ENCODE data around the gene C1orf210.

The C1orf210 gene

DNA sequence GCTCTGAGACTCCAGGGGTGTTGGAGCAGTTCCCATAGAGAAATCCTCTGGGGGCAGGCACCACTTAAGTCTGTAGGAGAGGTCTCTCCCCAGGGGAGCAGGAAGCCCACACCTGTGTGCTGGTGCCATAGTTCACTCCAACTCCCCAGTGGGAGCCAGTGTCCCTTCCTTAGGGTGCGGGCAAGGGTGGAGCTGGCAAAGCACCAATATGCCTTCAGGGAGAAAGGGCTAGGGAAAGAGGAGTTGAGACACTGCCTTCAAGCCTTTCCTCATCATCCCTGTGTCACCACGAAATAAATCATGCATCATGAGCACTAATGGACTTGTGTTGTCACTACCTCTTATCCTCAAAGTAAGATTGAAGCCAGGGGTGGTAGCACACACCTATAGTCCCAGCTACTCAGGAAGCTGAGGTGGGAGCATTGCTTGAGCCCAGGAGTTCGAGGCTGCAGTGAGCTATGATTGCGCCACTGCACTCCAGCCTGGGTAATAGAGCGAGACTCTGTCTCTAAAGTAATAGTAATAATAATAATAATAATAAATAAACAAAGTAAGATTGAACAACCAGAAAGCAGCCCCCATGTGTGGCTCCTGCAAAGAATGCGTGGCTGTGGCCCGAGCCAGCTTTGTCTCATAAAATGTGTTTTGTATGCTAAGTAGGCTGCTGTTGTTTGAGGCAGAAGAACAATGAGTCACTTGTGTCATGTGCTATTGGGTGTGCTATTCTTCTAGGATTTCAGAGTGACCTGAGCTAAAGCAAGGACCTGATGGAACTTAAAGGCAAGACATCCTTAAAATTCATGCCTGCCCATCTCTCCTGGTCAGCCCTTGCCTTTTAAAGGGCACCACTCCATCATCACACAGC, 8.7 kb upstream of the C1orf210 start:
- no peak for DNase-seq (ENCODE audit: low spot score)

DNA sequence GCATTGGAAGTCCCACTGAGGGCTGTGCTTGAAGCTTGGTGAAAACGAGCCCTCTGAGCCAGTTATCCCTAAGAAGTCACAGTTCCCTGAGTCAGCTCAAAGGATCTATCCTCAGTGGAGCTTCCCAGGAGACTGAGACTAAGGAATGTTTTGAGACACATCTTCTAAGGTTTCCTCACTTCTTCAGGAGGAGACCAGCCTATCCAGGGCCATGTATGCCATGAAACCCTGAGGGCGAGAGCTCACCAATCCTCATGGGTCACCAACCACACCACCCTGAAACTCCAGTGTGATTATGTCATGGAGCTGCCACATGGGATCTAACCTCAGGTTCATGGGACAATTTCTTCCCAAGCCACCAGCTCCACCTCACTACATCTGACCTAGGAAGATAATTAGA, 7.8 kb upstream of the C1orf210 start:
- no peak for DNase-seq (ENCODE audit: low spot score)

DNA sequence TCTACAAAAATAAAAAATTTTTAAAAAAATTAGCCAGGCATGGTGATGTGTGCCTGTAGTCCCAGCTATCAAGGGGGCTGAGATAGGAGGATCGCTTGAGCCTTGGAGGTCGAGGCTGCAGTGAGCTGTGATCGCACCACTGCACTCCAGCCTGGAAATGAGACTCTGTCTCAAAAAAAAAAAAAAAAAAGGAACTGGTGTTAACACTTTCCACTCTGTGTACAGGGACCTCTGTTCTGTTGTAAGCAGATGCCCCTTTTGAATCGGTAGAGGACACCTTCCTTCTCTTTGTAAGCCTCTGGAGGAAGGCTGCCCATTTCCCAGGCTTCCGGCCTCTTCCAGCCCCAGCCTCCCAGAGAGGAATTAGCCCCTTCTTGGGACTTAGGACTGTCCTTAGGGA, 7.3 kb upstream of the C1orf210 start:
- no peak for DNase-seq (ENCODE audit: low spot score)

- DNase-seq (ENCODE audit: low spot score): no peak
Measured at GRCh38 chr1:43292216-43292615, 6.8 kb upstream of the C1orf210 start.

- DNase-seq (ENCODE audit: low spot score): no peak
Measured at GRCh38 chr1:43288785-43289706, 3.7 kb upstream of the C1orf210 start.

GRCh38 chr1:43288058-43288784, 2.8 kb upstream of the C1orf210 start:
- DNase-seq (ENCODE audit: low spot score): no peak

DNA sequence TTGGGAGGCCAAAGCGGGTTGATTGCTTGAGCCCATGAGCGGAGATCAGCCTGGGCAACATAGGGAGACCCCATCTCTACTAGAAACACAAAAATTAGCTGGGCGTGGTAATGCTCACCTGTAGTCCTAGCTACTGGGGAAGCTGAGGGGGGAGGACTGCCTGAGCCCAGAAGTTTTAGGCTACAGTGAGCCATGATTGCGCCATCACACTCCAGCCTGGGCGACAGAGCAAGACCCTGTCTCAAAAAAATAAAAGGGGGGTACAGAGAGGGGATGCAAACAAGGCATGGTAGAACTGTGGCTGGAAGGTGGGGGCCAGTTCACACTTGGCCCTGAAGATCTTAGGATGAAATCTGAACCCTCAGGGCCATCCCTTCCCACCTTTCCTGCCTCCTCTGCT, 1.2 kb upstream of the C1orf210 start:
- no peak for DNase-seq (ENCODE audit: low spot score)

GRCh38 chr1:43286115-43286514, 734 bp upstream of the C1orf210 start:
- no peak for DNase-seq (ENCODE audit: low spot score)

DNA sequence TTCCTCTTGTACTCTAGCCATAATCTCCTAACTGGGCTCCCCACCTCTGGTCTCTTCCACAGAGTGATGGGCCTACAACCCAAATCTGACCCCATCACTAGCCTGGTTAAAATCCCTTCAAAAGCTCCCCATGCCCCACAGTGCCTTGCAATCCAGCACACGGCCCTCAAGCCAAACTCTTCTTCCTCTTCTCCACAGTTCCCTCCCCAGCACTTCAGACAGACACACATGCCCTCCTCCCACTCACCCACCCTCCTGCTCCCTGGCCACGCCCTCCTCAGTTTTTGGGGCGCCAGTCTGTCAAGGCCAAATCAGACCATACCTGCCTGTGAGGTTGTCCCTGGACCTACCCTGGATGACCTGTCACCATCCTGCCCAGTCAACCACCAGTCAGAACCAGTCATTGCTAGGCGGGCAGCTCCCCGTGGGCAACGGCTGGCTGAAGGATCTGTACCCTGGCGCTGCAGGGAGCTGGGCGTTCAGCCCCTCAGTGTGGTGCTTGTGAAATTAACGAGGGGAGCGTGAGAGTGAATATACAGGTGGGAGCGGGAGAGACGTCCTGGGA, 753 bp downstream of the C1orf210 start:
- no peak for DNase-seq (ENCODE audit: low spot score)

DNA sequence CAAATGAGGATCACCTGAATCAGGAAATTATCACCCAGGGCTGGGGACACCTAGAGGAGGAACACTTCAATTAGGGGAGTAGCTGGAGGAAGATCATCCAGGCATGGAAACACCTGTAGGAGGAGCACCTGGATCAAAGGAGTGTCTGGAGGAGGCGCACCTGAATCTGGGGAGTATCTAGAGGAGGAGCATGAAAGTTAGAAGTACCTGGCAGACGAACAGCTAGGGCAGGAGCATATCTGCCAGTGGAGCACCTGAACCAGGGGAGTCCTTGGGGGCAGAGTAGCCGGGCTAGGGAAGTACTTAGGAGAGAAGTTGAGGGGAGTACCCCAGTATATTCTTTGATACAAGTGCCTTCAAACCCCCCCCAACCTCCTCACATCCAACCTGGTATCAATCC, 1.3 kb downstream of the C1orf210 start:
- DNase-seq (ENCODE audit: low spot score): no peak

DNA sequence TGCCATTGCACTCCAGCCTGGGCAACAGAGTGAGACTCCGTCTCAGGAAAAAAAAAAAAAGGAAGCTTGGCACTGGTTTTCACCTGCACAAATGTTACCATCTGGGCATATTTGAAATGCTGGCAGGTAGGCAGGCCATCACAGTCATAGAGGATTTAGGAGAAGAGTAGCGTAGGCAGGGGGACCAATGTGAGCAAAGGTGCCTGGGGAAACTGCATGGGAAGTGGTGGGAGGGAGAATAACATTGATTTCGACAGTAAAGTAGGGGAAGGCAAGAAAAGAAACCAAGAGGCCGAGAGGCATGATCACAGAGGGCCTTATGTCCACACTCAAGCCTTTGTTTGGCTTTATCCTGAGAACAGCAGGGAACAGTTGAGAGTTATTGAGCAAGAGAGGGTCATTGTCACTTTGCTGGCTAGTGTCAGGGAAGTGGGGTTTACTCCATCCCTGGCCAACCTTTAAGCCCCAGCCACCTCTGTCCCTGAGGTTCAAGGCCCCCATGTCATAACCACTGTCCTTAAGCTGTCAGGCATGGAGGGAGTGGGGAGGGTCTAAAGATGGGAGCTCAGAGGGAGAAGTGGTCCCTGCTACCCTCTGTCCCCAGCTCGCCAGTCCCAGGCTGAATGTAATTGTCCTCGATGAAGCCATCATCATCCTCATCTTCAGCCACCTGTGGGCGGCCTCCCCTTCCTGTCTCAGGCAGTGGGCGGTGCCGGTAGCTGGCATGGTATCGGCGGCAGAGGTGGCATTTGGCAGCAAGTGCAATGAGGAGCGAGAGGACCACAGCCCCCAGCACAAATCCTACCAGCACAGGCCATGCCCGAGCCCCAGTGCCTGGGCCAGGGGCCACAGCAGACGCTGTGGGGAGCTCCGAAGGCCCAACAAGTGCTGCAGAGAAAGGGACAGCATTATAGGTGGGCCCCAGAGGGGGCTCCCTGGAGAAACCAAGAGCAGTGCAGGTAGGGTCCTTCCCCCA, 2.9 kb downstream of the C1orf210 start:
- DNase-seq (ENCODE audit: low spot score): peak; percentile 60

GRCh38 chr1:43280692-43281091, 4.7 kb downstream of the C1orf210 start:
- DNase-seq (ENCODE audit: low spot score): no peak

DNA sequence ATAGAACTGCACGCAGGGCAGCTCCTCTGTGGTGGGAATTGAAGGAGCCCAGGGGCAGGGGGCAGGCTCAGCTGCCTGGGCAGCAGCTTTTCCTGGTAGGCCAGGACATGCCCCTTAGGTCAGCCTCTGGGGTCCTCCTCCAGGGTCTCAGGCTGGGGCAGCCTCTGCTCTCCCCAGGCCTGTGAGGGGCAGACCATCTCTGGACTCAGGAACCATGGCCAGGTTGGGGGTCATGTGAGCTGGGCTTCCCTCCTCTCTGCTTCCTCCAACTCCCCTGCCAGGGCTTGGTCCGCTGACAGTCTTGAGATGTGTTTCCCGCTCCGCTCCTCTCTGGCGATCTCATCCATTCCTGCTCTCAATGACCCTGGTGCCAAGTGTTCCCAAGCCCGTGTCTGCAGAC, 5.7 kb downstream of the C1orf210 start:
- no peak for DNase-seq (ENCODE audit: low spot score)

- DNase-seq (ENCODE audit: low spot score): no peak
Measured at GRCh38 chr1:43279161-43279560, 6.2 kb downstream of the C1orf210 start.

- DNase-seq (ENCODE audit: low spot score): no peak
Measured at GRCh38 chr1:43277116-43277876, 8.1 kb downstream of the C1orf210 start.

GRCh38 chr1:43276673-43277072, 8.7 kb downstream of the C1orf210 start:
- peak; percentile 65 for DNase-seq (ENCODE audit: low spot score)

DNA sequence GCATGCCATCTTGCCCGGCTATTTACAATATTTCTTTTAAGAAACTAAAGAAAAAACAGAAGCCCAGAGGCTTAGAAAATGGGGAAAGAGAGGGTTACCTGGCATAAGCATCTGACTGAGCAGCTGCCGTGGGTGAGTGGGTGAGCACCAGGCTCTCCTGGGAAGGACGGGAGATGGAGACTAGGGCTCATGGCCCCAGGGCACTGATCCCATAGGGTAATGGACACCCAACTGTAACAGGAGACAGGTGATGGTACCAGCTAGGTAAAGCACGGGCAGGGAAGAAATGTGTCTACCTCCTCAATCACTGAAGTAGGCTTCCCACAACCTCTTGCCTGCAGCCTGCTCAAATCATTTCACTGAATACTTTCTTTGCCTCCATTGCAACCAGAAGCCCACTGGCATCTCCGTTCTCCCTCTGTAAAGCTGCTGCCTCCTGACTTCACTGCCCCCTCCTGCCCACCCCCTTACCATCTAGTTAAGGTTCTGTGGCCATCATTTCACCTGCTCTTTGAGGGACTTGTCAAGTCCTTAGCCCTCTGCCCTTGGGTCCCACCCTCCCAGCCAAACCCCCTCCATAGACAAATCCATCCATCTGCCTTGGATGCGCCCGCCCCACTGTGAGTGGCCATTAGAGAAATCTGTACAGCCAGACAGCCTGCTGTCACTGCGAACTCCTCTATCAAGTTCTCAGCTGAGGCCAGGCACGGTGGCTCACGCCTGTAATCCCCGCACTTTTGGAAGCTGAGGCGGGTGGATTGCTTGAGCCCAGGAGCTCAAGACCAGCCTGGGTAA, 9.4 kb downstream of the C1orf210 start:
- DNase-seq (ENCODE audit: low spot score): no peak

DNA sequence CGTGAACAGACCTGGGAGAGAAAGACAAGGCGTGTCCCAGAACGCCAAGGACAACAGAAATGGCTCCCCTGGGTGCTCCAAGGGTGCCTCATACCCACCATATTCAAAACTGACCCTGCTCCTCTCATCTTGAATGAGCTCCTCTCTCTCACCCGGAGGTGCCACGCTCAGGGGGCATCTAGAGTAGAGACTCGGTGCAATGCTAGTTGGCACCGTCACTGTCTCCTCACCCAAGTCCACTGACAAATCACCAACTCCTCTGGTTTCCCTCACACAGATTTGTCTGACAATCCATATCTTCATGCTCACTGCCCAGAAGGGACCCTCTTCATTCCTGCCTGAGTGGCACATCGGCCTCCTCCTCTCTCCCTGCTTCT, 10.6 kb downstream of the C1orf210 start:
- no peak for DNase-seq (ENCODE audit: low spot score)

DNA sequence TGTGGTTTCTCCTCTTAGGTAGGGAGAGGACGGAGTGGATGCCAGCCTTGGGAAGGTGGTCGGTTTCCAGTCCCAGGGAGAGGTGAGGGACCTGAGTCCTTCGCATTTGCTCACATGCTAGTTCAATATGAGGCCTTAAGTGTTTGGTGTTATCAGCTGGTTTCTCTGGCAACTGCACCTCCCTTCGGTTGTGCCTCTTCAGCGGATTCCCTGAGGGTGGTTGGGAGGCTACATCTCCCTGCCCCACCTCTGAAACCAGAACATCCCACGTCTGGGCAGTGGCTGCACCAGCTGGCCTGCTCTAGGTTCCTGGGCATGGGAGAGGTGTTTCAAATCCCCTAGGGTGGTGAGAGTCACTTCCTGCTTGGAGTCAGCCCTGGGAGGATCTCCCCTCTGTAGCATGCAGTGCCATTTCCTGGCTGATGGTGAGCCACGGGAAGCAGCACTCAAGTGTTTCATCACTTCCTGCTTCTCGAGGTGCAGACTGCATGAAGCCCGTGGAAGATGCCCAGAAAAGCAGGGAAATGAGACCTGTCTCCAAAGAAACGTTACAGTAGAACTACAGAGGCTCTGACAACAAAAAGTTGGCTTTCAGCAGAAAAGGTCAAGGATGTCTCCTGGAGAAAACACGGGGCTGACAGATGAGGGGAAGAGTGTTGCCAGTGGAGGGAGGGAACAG, 11.1 kb downstream of the C1orf210 start:
- no peak for DNase-seq (ENCODE audit: low spot score)

Measured in HuH-7.5 (cell line).